NB4 (cell line): ENCODE measurements around the gene PCNX2.

Source experiments
- DNase-seq: peaks from one replicate; pipeline ENCODE4 v3.0.0; 2010; ENCODE audit warnings: low read depth
- H3K4me3 ChIP-seq: one replicate; pipeline ENCODE4 v1.5.1; 2011; ENCODE audit warnings: mild to moderate bottlenecking, low read depth, low read length, moderate library complexity
- MYC ChIP-seq: IDR thresholded peaks from 2 replicates; pipeline ENCODE4 v1.6.1; 2011; ENCODE audit warnings: low read depth, low read length
- POLR2A ChIP-seq: IDR thresholded peaks from 2 replicates; pipeline ENCODE4 v1.6.1; 2011; ENCODE audit warnings: mild to moderate bottlenecking; ENCODE audit not compliant: insufficient read length; ENCODE audit errors: extremely low read depth
- TF ChIP-seq, protein P1 (sequence below): IDR thresholded peaks from one replicate; pipeline ENCODE4 v1.5.1; 2012; ENCODE audit warnings: low read depth, low read length
- TF ChIP-seq, protein P2 (sequence below): IDR thresholded peaks from 2 replicates; pipeline ENCODE4 v1.6.1; 2011; ENCODE audit warnings: low read depth, low read length

Gene PCNX2

DNA sequence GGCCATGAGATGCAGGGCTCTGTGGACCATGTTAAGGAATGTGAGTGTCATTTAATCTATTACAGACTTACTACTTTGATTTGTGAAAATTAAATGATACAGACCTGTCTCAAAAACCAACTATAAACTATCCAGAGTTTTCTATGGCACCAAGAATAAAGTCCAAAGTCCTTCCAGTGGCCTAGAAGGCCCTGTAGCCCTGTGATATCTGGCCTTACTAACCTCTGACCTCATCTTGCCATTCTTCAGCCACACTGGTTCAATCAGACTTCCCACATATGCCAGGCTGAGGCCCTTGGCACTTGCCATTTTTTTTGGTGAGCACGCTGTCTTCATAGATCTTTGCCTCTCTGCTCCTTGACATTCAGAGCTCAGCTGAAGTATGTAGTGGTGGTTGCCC is 337.5 kb downstream of the PCNX2 start:
- DNase-seq = no peak
- TF ChIP-seq, protein P1, sequence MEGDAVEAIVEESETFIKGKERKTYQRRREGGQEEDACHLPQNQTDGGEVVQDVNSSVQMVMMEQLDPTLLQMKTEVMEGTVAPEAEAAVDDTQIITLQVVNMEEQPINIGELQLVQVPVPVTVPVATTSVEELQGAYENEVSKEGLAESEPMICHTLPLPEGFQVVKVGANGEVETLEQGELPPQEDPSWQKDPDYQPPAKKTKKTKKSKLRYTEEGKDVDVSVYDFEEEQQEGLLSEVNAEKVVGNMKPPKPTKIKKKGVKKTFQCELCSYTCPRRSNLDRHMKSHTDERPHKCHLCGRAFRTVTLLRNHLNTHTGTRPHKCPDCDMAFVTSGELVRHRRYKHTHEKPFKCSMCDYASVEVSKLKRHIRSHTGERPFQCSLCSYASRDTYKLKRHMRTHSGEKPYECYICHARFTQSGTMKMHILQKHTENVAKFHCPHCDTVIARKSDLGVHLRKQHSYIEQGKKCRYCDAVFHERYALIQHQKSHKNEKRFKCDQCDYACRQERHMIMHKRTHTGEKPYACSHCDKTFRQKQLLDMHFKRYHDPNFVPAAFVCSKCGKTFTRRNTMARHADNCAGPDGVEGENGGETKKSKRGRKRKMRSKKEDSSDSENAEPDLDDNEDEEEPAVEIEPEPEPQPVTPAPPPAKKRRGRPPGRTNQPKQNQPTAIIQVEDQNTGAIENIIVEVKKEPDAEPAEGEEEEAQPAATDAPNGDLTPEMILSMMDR = no peak
- TF ChIP-seq POLR2A (no peak), MYC (no peak)
- TF ChIP-seq, protein P2, sequence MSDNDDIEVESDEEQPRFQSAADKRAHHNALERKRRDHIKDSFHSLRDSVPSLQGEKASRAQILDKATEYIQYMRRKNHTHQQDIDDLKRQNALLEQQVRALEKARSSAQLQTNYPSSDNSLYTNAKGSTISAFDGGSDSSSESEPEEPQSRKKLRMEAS = no peak
- no peak overlapping the region for H3K4me3 ChIP-seq

- H3K4me3 ChIP-seq = no peak overlapping the region
- TF ChIP-seq POLR2A = no peak
- TF ChIP-seq, protein P2 = no peak
- TF ChIP-seq, protein P1 = no peak
- no peak for TF ChIP-seq MYC
- no peak for DNase-seq
Measured at GRCh38 chr1:232956081-232956480, 339.4 kb downstream of the PCNX2 start.

DNA sequence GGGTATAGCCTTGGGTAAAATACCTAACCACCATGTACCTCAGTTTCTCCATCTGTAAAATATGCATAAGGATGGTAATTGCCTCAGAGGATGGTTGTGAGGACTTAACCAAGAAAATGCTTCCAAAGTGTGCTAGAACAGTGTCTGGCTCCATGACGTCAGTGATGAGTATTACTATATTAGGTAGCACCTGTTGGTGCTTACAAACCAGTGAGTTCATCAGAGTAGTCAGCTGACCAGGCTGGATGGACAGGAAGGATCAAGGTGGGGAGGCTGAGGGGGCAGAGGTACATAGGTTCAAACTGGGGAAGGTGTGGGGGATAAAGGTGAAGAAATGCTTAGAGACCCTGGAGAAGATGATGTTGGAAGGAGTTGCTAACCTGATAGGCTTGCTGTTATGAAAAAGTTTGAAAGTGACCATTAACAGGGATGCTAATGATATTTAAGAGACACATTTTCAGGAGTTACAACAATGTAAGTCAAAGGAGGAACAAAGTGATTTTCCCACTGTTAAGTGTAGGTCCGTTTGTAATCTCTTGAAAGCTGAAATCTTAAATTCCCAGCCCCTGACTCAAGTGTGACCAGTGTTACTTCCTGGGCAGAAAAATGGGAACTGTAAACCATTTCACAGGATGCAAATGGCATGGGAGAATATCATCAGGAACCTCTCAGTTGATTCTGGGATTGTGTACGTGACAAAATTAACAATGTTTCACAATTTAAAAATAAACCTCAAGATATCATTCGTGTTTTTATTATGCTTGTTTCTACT is 340.7 kb downstream of the PCNX2 start:
- TF ChIP-seq POLR2A (no peak), MYC (no peak)
- TF ChIP-seq, protein P2 = no peak
- TF ChIP-seq, protein P1 = no peak
- DNase-seq = no peak
- no peak overlapping the region for H3K4me3 ChIP-seq

DNA sequence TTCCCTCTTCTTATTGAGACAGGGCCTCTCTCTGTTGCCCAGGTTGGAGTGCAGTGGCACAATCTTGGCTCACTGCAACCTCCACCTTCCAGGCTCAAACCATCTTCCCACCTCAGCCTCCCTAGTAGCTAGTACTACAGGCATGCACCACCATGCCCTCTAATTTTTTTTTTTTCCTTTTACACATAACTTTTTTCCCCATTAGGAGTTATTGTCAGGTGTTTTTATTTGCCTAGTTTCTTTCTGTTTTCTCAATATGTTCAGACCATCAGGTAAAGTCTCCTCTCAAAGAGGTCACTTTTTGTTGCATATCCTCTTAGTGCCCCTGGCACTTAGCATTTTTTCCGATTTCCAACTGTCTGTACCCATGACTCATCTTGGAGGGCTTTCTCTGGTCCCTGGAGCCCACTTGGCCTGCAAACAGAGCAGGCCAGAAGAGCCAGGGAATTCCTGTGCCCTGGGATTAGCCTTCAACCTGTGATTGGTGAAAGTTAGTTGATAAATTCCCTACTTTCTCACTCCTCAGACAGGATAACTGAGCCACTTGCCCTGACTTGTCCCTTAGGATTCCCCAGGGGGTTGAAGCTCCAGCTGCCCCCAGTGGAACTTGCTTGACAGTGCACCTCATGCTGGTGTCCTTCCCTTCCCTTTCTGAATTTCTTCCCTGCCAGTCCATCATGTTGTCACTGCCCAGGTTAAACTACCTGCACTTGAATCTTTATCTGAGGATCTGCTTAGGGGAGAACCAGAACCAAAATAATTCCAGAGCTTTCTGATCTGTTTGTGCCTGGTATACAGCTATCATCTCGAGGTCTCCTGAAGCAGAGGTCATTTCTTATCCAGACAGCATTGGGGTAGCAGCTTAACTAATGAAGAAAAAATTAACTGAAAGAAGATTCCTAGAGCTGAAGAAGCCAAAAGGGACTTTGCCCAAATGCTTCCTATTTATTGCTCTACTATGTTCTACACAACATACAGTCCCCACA is 342.7 kb downstream of the PCNX2 start:
- H3K4me3 ChIP-seq = no peak overlapping the region
- TF ChIP-seq, protein P2 = peak; percentile 39; the same call in 1 of the 2 replicates
- TF ChIP-seq POLR2A (no peak), MYC (peak; percentile 35; the same call in 1 of the 2 replicates)
- TF ChIP-seq, protein P1 = peak; percentile 78
- peak; percentile 74 for DNase-seq

GRCh38 chr1:232951605-232952004 is 343.9 kb downstream of the PCNX2 start:
- TF ChIP-seq, protein P2 = no peak
- TF ChIP-seq POLR2A (no peak), MYC (no peak)
- TF ChIP-seq, protein P1 = no peak
- H3K4me3 ChIP-seq = peak overlapping the region; percentile 93
- no peak for DNase-seq
